H54 (cell line): ENCODE measurements around the gene BICD2.

Experiments used
- DNase-seq: peaks from one replicate; pipeline ENCODE4 v3.0.0; 2011; ENCODE audit warnings: low spot score, mixed read lengths; ENCODE audit not compliant: insufficient read length
- FAIRE-seq: peaks from 3 replicates; lab custom pipeline; 2011; peaks lifted over from hg19 to GRCh38; lab: Jason Lieb, UNC
- POLR2A ChIP-seq: IDR thresholded peaks from 2 replicates; pipeline ENCODE4 v1.6.1; 2011; ENCODE audit warnings: low read depth, mild to moderate bottlenecking, low read length

The BICD2 gene

GRCh38 chr9:92664394-92665152 lies 100.1 kb downstream of the BICD2 start:
- no peak for TF ChIP-seq POLR2A
- FAIRE-seq = no peak

GRCh38 chr9:92663951-92664350 lies 100.7 kb downstream of the BICD2 start:
- no peak for DNase-seq
- no peak for FAIRE-seq
- TF ChIP-seq POLR2A = no peak

More at GRCh38 chr9:92664394-92665152, 100.1 kb downstream of the BICD2 start:
- no peak for DNase-seq

- no peak for DNase-seq
- FAIRE-seq = no peak
- TF ChIP-seq POLR2A = no peak
These were observed 101.5 kb downstream of the BICD2 start for GRCh38 chr9:92663126-92663525.

GRCh38 chr9:92661743-92662142 lies 102.9 kb downstream of the BICD2 start:
- no peak for FAIRE-seq
- DNase-seq = no peak
- TF ChIP-seq POLR2A = no peak
